DMS53 treated with DMSO at 0.1 percent for 48 hours (cell line): ENCODE measurements around the gene RFPL3.
"Not testable (repeated sequence)": the region's sequence is repeated elsewhere in the genome, so short reads cannot be mapped to it uniquely, and the experiment has no call there.

ENCODE experiments used
- DNase-seq: peaks from one replicate; lab custom pipeline; 2025; ENCODE audit not compliant: unreplicated experiment; lab: John Stamatoyannopoulos, UW

RFPL3 gene

DNA sequence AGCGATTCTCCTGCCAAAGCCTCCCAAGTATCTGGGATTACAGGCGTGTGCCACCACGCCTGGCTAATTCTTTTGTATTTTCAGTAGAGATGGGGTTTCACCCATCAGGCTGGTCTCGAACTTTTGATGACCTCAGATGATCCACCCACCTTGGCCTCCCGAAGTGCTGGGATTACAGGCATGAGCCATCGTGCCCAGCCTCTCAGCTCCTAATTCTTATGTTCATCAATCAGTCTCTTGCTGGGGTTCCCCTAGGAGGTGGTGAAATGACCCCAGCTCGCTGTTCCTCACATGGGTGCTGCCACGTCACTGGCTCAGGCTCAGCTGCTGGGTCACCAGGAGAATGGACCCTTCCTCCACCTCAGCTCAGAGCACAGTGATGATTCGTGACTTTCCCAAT, at the start of gene RFPL3:
Gene RFPL3, plus strand, starts transcription at position 301 of the 400 bp plus-strand sequence. CDS start 205 bp downstream, outside the sequence.
- not testable (repeated sequence) for DNase-seq

DNA sequence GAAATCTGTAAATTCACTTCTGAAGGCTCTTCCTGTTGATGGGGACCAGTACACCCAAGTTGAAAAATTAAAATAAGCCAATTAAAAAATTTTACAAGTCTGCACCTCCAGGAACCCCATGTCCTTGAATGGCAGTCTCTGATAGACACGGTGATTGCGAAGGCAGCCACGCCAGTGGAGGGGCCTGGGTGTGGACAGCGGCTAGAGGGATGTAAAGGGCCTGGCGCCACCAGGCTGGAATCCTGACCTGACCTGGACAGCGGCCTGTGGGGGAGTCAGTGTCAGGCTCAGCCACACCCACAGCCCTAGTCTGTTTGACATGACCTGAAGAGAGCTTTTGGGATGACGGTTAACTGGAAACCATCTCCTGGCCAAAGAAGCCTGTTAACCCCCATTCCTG, 49.5 kb upstream of the RFPL3 start:
- no peak for DNase-seq

DNA sequence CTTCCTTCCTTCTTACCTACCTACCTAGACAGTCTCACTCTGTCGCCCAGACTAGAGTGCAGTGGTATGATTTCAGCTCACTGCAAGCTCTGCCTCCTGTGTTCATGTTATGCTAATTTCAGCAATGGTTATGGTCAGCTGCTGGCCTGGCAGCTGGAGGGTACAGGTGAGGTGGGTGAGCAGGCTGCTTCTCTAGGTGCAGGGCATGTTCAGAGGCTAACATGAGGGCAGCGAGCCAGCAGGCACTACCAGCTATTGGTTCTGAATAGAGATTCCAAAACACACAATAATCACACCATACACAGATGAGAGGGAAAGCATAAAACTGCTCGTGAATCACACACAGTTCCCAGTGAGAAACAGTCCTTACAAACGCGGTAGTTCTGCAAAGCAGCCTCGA, 48.7 kb upstream of the RFPL3 start:
- DNase-seq = no peak

DNA sequence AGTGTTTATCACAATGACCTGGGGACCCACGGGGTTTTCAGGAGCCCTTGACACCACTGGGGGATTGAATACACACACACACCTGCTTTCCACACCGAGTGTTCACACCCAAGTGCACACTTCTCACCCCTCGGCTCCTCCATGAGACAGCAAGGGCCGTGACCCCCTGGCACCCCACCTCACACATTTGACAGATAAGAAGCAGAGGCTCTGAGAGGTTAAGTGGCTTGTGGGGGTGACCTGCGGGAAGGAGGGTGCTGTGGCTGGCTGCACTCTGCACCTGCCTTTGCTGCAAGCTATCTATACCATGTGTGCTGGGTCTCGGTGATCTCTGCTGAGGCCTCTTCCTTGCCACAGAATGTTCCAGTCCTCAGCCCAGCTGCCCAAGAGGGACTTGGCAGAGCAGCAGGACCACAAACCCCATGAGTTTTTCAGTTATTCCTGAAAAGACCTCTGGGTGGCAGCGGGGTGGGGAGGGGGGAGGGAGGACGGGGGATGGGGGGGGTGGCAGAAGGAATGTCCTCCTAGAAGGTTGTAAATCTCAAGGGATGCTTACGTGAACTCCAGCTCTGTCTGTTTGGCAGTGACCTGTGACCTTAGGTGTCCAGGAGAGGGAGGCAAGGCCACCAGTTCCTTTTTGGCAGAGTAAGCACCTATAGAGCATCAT, 47.9 kb upstream of the RFPL3 start:
- no peak for DNase-seq

DNA sequence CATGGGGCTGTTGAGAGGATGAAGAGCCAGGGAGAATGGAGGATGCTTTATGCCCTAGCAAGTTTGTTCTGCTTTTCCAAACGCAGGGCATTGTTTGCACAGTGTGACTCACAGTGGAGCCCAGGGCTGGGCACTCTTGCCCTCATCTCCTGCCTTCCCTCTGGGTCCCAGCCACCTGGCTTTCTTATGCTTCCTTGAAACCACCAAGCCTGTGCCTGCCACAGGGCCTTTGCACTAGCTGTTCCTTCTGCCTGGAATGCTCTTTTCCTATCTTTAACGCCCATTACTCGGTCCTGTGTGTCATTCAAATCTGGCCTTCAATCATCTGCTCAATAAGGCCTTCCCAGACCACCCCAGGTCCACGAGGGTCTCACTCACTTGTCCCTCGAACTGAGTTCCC, 46.9 kb upstream of the RFPL3 start:
- DNase-seq = no peak

DNA sequence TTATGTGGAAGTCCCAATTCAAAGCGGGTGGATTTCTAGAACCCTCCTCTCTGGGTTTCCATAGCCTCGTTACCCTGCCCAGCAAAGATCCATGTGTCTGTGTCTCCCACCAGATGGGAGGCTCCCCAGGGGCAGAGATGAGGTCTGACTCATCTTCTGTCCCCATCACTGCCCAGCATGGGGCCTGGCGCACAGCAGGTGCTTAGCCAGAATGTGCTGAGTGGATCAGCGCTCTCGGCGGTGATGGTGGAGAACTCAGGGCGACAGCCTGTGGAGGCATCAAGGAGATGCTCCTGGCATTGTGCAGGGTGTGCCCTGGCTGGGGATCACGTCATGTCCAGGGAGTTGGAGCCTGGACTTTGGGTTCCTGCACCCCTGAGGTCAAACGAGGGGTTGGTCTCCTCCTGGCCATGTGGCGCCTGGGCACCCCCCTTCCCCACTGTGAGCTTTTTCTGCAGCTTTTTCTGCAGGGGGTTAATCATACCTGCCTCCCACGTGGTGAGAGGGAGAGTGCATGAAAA, 46.1 kb upstream of the RFPL3 start:
- no peak for DNase-seq

DNA sequence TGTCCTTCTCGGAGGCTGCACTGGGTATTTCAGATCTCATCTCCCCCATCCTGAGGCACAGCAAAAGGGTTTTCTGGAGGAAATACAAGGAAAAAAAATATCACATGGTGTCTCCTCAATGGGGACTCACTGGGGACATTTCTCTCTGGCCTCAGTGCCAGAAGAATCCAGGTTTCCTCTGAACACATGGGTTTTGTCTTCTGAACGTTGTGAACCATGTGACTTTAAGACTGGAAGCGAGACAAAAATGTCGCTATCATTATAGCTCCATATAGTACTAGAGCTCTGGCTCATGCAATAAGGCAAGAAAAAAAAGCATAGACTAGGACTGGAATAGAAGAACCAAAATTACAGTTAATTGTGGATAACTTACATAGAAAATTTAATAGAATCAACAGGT, 44.9 kb upstream of the RFPL3 start:
- no peak for DNase-seq

DNA sequence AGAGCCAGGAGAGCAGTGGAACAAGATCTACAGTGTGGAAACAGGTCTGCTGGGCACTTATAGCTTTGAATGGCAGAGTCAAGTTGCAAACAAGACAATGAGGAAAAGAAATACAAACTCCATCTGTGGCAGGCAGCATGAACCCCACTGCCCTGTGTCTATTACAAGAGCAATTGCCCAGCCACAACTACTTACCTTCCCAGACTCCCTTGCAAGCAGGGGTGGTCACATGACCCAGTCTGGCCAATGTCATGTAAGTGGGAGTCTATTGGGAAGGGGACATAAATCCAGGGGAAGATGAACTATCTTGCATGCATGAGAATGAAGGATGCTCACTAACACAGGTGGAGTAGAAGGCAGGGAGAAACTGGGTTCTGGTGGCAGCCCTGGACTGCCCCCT, 44.1 kb upstream of the RFPL3 start:
- no peak for DNase-seq

DNA sequence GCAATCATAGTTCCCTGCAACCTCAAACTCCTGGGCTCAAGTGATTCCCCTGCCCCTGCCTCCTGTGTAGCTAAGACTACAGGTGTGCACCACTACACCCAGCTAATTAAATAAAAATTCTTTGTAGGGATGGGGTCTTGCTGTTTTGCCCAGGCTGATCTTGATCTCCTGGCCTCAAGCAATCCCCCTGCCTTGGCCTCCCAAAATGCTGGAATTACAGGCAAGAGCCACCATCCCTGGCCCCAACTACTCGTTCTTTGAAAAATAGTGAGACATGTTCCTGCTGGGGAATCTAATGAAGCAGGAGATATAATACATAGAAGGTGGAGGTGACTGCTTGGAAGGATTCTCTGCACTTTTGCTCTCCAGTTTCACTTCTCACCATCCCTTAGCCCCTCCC, 40.1 kb upstream of the RFPL3 start:
- no peak for DNase-seq

DNA sequence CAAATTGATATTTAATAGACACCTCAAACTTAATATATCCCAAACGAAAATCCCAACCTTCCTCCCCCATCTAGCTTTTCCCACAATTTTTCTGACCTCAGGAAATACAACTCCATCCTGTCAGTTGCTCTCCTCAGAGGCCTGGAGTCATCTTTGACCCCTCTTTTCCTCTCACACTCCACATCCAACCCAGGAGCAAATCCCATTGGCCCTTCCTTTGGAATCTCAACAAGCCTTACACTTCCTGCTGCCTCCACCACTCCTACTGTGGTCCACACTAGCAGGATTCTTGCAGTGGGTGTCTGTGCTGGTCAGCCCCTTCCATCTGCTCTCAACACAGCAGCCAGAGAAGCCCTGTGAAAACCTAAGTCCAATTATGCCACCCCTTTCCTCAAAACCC, 39.3 kb upstream of the RFPL3 start:
- DNase-seq = no peak

DNA sequence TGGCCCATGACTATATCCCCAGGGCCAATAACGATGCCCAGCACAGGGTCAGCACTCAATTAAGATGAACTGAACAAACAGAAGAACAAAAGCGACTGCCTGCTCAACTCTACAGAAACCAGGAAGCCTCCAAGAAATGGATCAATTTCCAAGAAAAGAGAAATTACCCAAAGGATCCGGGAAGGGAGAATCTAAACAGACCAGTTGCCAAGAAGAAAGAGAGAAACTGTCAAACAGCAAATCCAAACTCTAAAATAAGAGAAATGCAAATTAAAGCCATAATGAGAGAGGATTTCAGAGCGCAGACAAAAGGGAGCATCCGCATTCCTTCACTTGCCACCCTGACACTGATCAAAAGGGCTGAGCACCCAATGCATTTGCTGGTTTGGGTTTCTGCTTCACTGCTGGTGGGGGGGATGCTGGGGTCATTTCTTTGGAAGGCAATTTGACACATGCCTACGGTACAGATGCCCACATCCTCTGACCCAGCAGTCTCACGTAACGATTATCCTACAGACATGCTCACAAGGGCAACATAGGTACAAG, 37.7 kb upstream of the RFPL3 start:
- DNase-seq = no peak

DNA sequence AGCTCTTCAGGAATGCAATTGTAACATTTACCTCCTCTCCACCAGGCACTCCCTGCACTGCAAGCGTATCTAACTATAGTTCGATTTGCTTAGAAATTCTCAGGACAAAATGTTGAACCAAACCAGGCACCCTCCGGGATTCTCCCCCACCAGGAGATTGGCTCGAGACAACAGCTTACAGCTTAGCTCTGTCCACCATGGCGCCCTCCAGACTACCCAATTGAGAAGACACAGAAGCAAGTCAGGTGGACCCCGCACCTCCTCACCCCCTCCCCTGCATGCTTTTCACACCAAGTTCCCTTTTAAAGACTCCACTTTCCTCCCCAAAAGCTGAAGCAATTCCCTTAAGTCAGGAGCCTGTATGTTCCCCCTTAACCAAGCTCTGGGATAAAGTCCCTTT, 34.7 kb upstream of the RFPL3 start:
- DNase-seq = no peak

DNA sequence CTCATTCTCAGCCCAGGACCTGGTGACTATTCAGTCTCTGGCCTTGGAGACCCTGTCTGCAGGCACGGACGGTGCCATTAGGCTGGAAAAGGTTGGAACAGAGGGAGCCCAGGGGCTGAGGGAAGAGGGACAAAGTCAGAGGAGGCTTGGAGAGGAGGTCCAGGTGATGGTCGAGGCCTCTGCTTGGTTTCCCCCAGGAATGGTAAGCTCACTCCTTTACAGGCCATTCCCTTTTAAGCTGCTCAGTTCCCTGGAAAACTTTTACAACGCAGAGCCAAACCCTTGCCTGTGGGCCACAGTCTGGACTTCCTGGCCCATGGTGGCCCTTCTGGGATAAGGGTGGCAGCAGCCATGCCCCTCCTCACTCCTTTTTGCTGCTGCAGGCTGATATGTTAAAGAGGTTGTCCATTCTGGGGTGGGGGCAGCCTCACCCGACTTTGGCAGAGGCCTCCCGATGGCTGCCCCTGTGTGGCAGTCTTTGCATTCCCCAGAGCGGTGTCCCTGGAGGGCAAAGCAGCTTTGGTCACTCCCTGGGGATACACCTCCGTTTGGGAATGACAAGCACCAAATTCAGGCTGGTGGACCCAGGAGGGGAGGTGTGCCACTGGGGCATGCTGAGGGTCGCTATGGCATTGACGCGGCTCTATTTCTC, 34.0 kb upstream of the RFPL3 start:
- DNase-seq = no peak

DNA sequence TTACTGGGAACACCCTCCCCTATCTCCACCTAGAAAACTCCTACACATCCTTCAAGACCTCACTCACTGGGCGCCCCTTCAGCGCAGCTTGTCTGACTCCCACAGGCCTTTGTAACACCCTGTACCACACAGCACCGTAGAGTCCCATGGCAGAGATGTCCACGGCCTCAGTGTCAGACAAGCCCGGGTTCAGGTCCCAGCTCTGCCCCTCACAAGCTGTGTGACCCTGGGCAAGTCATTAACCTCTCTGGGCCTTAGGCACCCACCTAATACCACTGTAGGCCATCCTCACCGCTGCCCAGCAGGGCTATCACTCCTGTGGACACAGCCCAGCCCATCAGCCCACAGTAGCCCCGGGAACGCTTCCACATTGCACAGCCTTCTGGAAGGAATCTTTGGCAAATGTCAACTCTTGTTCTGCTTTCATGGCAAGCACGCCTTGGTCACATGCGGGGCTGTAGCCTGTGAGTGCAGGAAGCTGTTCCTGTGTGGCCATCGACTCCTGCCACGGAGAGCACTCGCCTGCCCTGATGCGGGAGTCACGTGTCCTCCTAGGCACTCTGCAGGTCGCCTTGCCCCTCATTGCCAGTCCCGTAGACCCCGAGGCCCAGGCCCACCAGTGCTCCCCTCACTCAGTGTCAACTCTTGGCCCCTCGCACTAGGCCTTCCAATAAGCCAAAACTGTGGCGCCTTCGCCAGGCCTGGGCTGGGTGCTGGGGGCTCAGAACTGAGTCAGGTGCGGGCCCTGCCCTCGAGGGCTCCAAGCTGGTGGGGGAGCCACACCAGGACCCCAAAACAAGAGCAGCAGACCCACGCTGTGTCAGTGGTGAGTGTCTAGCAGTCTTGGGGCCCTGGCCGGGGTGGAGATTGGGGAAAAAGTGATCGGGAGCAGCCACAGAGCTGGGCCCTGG, 32.9 kb upstream of the RFPL3 start:
- no peak for DNase-seq

DNA sequence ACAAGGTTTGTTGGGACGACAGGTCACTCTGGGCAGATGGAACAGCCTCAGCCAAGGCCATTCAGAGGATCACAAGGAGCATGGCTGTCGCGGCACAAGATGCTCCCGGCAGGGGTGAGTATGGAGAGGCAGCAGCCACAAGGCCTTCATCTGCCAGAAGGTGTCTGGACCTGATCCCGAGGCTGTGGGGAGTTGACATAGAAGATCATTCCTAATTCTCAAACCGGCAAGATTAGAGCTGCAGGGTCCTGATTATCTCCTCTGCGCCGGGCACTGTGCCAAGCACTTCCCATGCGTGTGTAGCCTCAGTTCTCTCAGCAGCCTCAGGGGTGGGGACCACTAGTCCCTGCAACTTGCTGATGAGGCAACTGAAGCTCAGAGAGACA, 32.3 kb upstream of the RFPL3 start:
- no peak for DNase-seq

DNA sequence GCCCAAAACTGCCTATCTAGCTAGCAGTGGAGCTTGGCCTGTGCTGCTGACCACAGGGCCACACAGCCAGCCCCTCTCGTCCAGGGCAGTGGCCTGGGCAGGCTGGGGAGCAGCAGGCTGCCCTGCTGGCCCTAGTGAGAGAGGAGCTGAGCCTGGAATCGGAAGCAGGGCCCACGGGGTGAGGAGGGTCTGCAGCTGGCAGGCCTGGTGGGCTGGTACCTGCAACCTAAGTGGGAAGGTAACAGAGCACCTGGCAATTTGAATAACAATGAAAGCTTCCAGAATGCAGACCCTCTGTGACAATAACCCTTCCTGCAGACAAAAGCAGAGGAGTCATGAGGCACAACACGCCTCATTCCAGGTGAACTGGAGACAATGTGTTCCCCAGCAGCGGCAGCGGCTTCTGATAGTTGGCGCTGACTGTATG, 31.8 kb upstream of the RFPL3 start:
- no peak for DNase-seq

DNA sequence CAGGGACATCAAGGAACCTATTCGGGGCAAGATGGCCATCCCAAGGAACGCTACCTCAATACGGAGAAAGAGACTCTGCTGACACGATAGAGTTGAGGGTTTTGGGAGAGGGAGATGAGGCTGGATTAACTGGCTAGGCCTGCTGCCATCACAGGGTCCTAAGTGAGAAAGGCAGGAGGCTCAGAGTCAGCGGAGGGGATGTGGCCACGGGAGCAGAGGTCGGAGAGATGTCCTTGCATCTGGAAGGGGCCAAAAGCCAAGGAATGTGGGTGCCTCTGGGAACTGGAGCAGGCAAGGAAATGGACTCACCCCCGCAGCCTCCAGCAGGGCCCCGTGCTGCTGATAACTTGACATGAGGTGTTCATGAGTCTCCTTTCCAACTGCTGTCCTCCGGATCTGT, 31.0 kb upstream of the RFPL3 start:
- DNase-seq = no peak

DNA sequence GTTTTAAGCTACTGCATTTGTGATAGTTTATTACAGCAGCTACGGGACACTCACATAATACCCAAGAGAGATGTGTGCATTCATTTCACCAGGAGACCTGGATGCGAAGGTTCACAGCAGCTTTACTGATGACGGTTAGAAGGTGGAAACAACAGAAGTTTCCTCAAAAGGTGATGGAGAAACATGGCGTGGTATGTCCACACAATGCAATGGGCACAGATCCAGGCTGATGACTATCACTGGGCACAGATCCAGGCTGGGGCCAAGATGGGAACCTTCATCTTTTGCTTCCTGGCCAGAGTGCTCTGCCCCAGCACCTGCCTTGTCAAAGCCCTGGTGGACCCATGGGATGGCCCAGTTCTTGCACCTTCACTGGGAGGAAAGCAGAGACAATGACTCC, 30.6 kb upstream of the RFPL3 start:
- DNase-seq = no peak

DNA sequence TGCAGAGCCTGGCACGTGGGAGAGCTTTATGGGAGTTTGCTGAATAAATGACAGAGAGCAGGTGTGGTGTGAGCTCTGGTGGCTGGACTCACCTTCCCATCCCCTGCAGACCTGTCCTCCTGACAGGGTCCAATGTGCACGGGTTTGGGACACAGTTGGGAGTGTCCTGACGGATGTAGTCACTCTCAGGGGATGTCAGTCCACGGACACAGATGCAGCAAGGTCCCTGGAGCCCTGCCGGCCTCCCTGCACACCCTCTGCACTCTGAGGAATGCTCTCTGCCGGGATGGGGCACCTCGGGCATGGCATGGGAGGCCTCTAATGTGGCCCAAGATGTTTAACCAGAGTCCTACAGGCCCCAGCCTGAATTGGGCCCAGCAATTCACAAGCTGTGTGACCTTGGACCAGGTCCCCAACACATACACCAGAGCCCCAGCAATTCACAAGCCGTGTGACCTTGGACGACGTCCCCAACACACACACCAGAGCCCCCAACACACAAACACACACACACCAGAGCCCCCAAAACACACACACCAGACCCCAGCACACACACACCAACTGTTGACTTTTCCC, 30.0 kb upstream of the RFPL3 start:
- DNase-seq = no peak

DNA sequence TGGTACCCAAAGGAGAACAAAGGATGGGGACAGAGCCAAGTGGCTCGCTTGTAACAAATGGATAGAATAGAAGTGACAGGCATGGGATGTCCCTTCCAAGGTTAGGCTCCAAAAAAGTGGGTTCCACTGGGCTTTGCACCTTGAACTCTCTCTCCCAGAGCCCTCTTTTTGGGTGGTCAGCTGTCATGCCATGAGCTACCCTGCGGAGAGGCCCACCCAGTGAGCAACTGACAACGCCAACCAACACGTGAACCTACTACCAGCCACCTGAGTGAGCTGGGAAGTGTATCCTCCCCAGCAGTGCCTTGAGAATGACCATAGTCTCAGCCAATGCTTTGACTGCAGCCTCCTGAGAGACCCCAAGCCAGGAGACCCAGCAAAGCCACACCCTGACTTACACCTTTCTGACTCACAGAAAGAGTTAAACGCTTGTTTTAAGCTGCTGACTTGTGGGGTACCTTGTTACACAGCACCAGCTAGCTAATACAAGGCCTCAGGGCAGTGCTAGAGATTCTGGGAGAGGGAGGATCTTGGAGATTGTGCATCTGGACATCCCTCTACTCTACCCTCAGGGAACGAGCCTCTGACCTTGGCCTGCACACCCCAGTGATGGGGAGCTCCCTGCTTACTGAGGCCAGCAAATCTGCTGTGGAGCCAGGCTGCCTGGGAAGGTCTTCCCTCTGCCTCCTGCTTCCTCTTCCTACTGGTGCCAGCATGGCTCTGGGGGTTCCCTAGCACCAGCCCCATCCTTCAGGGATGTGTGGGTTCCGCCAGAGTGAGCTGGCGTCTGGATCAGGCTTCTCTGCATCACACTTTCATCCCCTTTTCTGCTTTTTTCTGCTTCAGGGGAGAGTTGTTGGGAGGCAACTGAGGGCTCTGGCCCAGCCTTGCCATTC, 29.1 kb upstream of the RFPL3 start:
- no peak for DNase-seq
